Fibroblast of peridontal ligament (primary cell): ENCODE results near the gene CCDC73.
"Not testable (repeated sequence)": the region's sequence is repeated elsewhere in the genome, so short reads cannot be mapped to it uniquely, and the experiment has no call there.

Experiments
- DNase-seq: peaks from one replicate; pipeline ENCODE4 v3.0.0-alpha.2; 2010; ENCODE audit errors: extremely low read depth

The CCDC73 gene

GRCh38 chr11:32796425-32796824 lies 2.0 kb upstream of the CCDC73 start:
- no peak for DNase-seq

GRCh38 chr11:32792948-32793475 lies 1.4 kb downstream of the CCDC73 start:
- peak; percentile 51 for DNase-seq

- DNase-seq, result no peak
Measured at GRCh38 chr11:32792111-32792947, 2.1 kb downstream of the CCDC73 start.

- no peak for DNase-seq
Measured at GRCh38 chr11:32790916-32791315, 3.5 kb downstream of the CCDC73 start.

- DNase-seq, result no peak
Measured at GRCh38 chr11:32786811-32787210, 7.7 kb downstream of the CCDC73 start.

- DNase-seq, result no peak
Measured at GRCh38 chr11:32785262-32785661, 9.2 kb downstream of the CCDC73 start.

- DNase-seq, result no peak
Measured at GRCh38 chr11:32781721-32782120, 12.7 kb downstream of the CCDC73 start.

- DNase-seq, result not testable (repeated sequence)
Measured at GRCh38 chr11:32780839-32781238, 13.6 kb downstream of the CCDC73 start.

GRCh38 chr11:32779136-32779535 lies 15.3 kb downstream of the CCDC73 start:
- no peak for DNase-seq

- DNase-seq, result peak; percentile 5
Measured at GRCh38 chr11:32775908-32776307, 18.6 kb downstream of the CCDC73 start.

GRCh38 chr11:32774081-32774480 lies 20.4 kb downstream of the CCDC73 start:
- DNase-seq, result no peak

- DNase-seq, result no peak
Measured at GRCh38 chr11:32772731-32773130, 21.7 kb downstream of the CCDC73 start.

GRCh38 chr11:32761774-32762173 lies 32.7 kb downstream of the CCDC73 start:
- not testable (repeated sequence) for DNase-seq

GRCh38 chr11:32758291-32758690 lies 36.2 kb downstream of the CCDC73 start:
- DNase-seq, result no peak

- not testable (repeated sequence) for DNase-seq
Measured at GRCh38 chr11:32753181-32753580, 41.3 kb downstream of the CCDC73 start.

- no peak for DNase-seq
Measured at GRCh38 chr11:32752001-32752400, 42.5 kb downstream of the CCDC73 start.

- no peak for DNase-seq
Measured at GRCh38 chr11:32751381-32751780, 43.1 kb downstream of the CCDC73 start.

- no peak for DNase-seq
Measured at GRCh38 chr11:32729976-32730375, 64.5 kb downstream of the CCDC73 start.

- DNase-seq, result no peak
Measured at GRCh38 chr11:32723332-32723731, 71.1 kb downstream of the CCDC73 start.

- no peak for DNase-seq
Measured at GRCh38 chr11:32722255-32722654, 72.2 kb downstream of the CCDC73 start.

GRCh38 chr11:32713496-32713895 lies 81.0 kb downstream of the CCDC73 start:
- peak; percentile 22 for DNase-seq

GRCh38 chr11:32708978-32709377 lies 85.5 kb downstream of the CCDC73 start:
- not testable (repeated sequence) for DNase-seq

- DNase-seq, result peak; percentile 87
Measured at GRCh38 chr11:32706985-32707741, 87.3 kb downstream of the CCDC73 start.
